ENCODE measurements around the gene CACNG4.

The CACNG4 gene

DNA sequence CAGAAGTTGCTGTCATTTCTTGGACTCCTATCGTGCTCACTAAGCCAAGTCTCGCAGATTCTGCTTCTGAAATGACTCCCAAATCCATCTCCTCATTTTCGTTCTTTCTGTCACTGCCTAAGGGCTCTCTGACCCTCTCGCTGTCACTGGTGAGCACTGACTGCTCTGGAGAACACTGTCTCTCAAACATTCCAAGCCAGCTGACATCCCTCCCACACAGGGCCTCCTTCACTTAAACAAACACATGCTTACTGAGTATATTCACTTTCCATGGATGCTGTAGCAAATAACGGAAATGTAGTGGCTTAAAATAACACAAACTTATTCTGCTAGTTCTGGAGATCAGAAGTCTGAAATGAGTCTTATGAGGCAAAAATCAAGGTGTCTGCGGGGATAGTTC lies 98.6 kb downstream of the CACNG4 start:
- DNase-seq (ENCODE audit: low read depth): no peak
- H3K4me3 ChIP-seq (ENCODE audit: low read depth, low read length): no peak overlapping the region
- TF ChIP-seq, protein P1, sequence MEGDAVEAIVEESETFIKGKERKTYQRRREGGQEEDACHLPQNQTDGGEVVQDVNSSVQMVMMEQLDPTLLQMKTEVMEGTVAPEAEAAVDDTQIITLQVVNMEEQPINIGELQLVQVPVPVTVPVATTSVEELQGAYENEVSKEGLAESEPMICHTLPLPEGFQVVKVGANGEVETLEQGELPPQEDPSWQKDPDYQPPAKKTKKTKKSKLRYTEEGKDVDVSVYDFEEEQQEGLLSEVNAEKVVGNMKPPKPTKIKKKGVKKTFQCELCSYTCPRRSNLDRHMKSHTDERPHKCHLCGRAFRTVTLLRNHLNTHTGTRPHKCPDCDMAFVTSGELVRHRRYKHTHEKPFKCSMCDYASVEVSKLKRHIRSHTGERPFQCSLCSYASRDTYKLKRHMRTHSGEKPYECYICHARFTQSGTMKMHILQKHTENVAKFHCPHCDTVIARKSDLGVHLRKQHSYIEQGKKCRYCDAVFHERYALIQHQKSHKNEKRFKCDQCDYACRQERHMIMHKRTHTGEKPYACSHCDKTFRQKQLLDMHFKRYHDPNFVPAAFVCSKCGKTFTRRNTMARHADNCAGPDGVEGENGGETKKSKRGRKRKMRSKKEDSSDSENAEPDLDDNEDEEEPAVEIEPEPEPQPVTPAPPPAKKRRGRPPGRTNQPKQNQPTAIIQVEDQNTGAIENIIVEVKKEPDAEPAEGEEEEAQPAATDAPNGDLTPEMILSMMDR (conservative IDR thresholded peaks at IDR 0.05; ENCODE audit: low read depth, low read length): no peak

DNA sequence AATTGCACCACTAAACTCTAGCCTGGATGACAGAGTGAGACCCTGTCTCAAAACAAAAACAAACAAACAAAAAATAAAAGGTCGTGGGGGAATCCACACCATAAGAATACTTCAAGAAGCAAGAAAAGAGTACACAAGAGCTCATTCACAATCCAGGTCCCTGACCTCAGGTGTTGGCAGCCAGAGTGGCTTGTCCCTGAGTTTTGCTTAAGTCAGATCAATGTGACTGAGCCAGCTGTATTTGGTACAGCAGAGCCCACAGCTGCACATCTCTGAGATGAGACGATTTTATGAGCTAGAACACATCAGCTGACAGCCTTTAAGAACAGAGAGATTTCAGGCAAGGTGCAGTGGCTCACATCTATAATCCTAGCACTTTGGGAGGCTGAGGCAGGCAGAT lies 102.2 kb downstream of the CACNG4 start:
- no peak for DNase-seq (ENCODE audit: low read depth)
- TF ChIP-seq, protein P1 (conservative IDR thresholded peaks at IDR 0.05; ENCODE audit: low read depth, low read length): no peak
- H3K4me3 ChIP-seq (ENCODE audit: low read depth, low read length): no peak overlapping the region

DNA sequence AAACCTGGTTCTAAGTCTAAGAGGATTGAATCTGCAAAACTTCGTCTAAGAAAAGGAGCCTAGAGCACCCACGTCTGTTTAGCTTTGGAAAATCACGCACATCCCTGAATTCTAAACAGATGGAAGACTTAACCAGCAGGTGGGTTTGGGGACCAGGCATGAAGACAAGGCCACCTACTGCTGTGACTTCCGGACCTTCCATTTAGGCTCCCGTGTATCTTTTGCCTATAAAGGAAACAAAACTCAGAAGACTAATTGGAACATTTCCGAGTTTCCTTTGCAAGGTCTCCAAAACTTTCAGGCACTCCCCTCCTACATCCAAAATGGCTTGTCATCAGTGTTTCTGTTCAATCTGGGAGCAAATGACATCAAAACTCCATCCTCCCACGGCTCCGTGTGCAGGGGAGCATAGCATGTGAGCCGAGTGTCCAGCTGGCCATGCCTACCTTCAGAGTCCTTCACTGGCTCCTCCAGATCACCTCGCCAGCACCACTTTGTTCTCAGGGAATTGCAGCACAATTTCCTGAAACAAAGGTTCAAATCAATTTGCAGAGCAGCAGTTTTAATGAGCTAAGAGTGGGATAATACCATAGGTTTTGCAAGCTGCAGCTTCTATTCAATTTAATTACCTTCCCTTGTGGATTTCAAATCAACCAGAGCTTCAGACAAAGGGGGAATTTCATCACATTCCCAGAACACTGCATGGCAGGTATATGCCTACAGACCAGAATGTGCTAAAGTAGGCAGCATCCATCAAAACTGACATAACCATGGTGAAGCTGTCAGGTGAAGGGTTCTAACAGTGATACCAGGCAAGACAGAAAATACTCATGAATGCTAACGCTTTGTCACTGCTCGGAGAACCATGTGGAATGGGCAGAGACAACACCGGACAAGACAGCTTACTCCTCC lies 103.3 kb downstream of the CACNG4 start:
- TF ChIP-seq, protein P1 (conservative IDR thresholded peaks at IDR 0.05; ENCODE audit: low read depth, low read length): no peak
- H3K4me3 ChIP-seq (ENCODE audit: low read depth, low read length): no peak overlapping the region
- no peak for DNase-seq (ENCODE audit: low read depth)

DNA sequence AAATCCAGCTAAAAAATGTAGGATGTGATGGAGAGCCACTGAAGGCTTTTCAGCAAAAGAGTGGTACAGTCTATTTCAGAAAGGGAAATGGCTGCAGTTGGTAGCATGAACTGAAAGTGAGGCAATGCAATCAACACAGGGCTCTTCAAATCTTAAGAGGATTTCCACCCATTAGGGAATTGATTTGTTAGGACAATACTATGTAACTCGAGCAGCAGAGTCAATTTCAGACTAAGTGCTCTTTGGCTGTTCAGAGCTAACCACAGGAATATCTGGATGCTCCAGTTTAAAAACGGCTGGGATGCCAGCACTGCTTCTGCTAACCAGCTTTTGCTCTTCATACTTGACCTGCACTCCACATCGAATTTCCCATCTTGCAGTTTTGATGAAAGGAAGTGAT lies 104.5 kb downstream of the CACNG4 start:
- TF ChIP-seq, protein P1 (conservative IDR thresholded peaks at IDR 0.05; ENCODE audit: low read depth, low read length): no peak

DNA sequence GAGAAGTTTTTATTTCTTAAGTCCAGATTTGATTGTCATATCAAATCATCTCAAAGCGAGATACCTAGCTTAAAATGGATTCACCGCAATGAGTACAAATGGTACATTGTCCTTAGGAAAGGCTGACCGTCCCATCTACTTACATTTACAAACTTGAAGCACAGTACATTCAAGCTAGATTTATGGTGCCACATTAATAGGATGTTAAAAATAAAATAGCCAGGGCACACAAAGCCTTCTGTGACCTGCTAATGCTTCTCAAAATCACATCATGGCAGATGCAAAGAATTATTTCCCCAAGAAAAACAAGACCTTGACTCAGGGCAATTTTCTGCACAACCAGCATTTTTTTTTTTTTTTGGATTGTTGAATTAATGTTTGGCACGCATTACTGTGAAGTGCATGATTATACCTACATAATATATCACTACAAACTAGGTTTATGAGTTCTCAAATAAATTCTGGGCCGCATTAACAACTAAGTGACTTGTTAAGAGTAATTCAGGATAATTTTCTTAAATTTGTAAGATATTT lies 105.2 kb downstream of the CACNG4 start:
- no peak for DNase-seq (ENCODE audit: low read depth)
- H3K4me3 ChIP-seq (ENCODE audit: low read depth, low read length): no peak overlapping the region
- TF ChIP-seq, protein P1 (conservative IDR thresholded peaks at IDR 0.05; ENCODE audit: low read depth, low read length): no peak

More for the DNA sequence above, 104.5 kb downstream of the CACNG4 start:
- DNase-seq (ENCODE audit: low read depth): peak; percentile 12
- H3K4me3 ChIP-seq (ENCODE audit: low read depth, low read length): no peak overlapping the region

DNA sequence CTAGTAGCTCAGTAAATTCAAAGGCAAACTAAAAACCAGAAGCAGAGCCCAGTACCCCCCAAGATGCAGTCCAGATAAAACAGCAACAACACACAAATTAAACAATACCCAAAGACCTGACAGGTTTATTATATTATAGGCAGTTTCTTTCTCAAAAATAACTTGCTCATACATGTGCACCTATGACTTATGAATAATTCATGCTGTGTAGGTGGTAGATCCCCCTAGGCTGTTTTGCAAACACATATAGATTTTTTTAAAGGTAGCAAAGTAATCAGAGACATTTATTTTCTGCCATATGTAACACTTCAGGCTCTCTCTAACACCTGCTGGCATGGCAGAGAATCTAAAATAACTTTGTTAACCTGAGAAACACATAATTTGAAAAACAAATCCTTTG lies 107.1 kb downstream of the CACNG4 start:
- TF ChIP-seq, protein P1 (conservative IDR thresholded peaks at IDR 0.05; ENCODE audit: low read depth, low read length): no peak
- no peak overlapping the region for H3K4me3 ChIP-seq (ENCODE audit: low read depth, low read length)
- DNase-seq (ENCODE audit: low read depth): no peak
